HFFc6 (cell line): ENCODE measurements around the gene AFAP1. TPM values are rescaled to one million over a fixed set of nuclear protein-coding genes. Genes with fewer than 3 reads are reported as not detected.
A peak's percentile ranks its signal among the peaks of the same experiment; 100 is the strongest.

Experiments used
- DNase-seq: peaks from one replicate; pipeline ENCODE4 v3.0.0-alpha.2; 2018
- H3K27ac Mint-ChIP-seq: 2 replicates; pipeline ENCODE4 v1.8.0; 2020; ENCODE audit warnings: mild to moderate bottlenecking, mixed read lengths
- H3K27me3 Mint-ChIP-seq: 2 replicates; pipeline ENCODE4 v1.8.0; 2021; ENCODE audit warnings: mild to moderate bottlenecking, moderate library complexity, mixed read lengths; ENCODE audit not compliant: insufficient read depth
- H3K36me3 Mint-ChIP-seq: 2 replicates; pipeline ENCODE4 v1.8.0; 2021; ENCODE audit warnings: low read depth, mixed read lengths
- H3K4me1 Mint-ChIP-seq: 2 replicates; pipeline ENCODE4 v1.8.0; 2020; ENCODE audit warnings: low read depth, mixed read lengths
- H3K4me3 Mint-ChIP-seq: 2 replicates; pipeline ENCODE4 v1.8.0; 2020; ENCODE audit warnings: mild to moderate bottlenecking, moderate library complexity, mixed read lengths
- H3K9me3 Mint-ChIP-seq: 2 replicates; pipeline ENCODE4 v1.8.0; 2020; ENCODE audit warnings: mild to moderate bottlenecking, mixed read lengths
- long read RNA-seq: library from polyadenylated mRNA; unstranded; transcript quantifications from one replicate; pipeline ENCODE4 v2.0.0, GENCODE V29; 2019
- total RNA-seq, 6 experiments: library from RNA; stranded (reverse); fragmentation: NEBNext Ultra II Directional; extraction: Animal tissue kit (Norgen Biotek cat#: 25700); gene quantifications; 2 replicates in 1 of 6; 3 replicates in 5 of 6; pipeline ENCODE4 v1.2.3, GENCODE V29; 2021
- TF ChIP-seq, protein P1 (sequence below): fragments of 200-600 bp; sonication (generic); IDR thresholded peaks from 2 replicates; pipeline ENCODE4 v1.5.0; 2021; ENCODE audit warnings: antibody characterized with exemption, mild to moderate bottlenecking

The AFAP1 gene, protein sequence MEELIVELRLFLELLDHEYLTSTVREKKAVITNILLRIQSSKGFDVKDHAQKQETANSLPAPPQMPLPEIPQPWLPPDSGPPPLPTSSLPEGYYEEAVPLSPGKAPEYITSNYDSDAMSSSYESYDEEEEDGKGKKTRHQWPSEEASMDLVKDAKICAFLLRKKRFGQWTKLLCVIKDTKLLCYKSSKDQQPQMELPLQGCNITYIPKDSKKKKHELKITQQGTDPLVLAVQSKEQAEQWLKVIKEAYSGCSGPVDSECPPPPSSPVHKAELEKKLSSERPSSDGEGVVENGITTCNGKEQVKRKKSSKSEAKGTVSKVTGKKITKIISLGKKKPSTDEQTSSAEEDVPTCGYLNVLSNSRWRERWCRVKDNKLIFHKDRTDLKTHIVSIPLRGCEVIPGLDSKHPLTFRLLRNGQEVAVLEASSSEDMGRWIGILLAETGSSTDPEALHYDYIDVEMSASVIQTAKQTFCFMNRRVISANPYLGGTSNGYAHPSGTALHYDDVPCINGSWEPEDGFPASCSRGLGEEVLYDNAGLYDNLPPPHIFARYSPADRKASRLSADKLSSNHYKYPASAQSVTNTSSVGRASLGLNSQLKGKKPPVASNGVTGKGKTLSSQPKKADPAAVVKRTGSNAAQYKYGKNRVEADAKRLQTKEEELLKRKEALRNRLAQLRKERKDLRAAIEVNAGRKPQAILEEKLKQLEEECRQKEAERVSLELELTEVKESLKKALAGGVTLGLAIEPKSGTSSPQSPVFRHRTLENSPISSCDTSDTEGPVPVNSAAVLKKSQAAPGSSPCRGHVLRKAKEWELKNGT
- total RNA-seq, result 100 to 1,000 TPM in 5 of 6 experiments, 10 to 100 TPM in 1; 99.7 to 116 (median 107) TPM
- long read RNA-seq, full-length matches to known transcripts, result 27 of 66 reads
- long read RNA-seq, partial matches to known transcripts, result 7 of 66 reads
- long read RNA-seq, other reads (novel, unspliced or antisense), result 32 of 66 reads

DNA sequence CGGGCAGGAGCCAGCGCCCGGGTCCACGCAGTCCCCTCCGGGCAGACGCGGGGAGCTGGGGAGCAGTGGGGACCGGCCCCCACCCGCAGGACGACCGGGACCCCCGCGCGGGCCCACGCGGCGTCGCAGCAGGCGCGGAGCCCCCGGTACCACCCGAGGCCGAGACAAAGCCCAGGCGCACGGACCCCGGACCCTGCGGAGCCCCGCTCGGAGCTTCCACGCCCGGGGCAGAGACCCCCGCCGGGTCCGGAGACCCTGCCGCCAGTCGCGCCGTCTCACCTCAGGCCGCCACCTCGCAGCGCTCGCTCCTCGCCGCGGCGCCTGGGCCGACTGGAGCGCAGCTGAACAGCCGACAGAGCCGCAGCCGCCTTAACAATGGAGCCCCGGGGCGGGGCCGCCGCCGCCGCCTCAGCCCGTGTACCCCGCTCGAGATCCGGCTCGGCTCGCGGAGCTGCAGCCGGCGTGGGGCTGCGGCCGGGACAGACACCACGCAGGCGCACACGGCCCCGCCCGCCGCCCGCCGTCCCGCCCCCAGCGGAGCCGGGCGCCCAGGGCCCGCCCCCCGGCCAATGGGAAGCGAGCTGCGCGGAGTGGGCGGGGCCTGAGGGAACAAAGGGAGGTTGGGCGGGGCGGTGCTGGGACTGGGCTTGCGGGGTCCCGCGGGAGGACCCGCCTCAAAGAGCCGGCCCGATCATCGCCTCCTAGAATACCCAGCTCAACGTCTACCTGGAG, at the start of gene AFAP1:
AFAP1 (minus strand) TSS at position 485 of the 732 bp plus-strand sequence. CDS start 67,783 bp downstream, outside the sequence.
- H3K27ac Mint-ChIP-seq, result no peak within 1 kb of the TSS
- no peaks in the 10 kb centered on the region for H3K9me3 Mint-ChIP-seq
- peaks cover 22% of the 10 kb centered on the region for H3K36me3 Mint-ChIP-seq
- DNase-seq, result peak; percentile 74
- H3K4me1 Mint-ChIP-seq, result peaks cover 54% of the 10 kb centered on the region
- no peaks in the 10 kb centered on the region for H3K27me3 Mint-ChIP-seq
- H3K4me3 Mint-ChIP-seq, result peak within 1 kb of the TSS; percentile 99
- TF ChIP-seq, protein P1, sequence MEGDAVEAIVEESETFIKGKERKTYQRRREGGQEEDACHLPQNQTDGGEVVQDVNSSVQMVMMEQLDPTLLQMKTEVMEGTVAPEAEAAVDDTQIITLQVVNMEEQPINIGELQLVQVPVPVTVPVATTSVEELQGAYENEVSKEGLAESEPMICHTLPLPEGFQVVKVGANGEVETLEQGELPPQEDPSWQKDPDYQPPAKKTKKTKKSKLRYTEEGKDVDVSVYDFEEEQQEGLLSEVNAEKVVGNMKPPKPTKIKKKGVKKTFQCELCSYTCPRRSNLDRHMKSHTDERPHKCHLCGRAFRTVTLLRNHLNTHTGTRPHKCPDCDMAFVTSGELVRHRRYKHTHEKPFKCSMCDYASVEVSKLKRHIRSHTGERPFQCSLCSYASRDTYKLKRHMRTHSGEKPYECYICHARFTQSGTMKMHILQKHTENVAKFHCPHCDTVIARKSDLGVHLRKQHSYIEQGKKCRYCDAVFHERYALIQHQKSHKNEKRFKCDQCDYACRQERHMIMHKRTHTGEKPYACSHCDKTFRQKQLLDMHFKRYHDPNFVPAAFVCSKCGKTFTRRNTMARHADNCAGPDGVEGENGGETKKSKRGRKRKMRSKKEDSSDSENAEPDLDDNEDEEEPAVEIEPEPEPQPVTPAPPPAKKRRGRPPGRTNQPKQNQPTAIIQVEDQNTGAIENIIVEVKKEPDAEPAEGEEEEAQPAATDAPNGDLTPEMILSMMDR, result no peak

DNA sequence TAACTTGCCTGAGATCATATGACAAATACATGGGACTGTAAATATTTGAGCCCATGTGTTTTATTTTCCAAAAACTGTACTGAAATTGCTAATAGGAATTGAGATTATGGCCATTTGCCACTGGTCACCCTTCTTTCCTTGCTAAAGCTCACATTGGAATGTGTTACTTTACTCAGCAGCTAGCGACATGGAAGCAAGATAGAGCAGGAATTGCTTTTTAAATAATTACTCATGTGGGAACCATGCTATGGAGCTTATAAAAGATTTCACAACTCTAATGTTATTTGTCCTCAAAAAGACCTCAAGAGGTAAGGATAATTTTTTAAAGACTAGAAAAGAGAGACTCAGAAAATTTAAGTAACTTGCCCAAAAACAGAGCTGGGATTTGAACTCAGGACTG, 48.8 kb upstream of the AFAP1 start:
- Mint-ChIP-seq H3K27ac (peak overlapping the region; percentile 49), H3K4me3 (no peak overlapping the region), H3K27me3 (no peaks in the 10 kb centered on the region; the same call in none of the 2 replicates), H3K36me3 (peaks cover 5% of the 10 kb centered on the region; the same call in 1 of the 2 replicates), H3K9me3 (no peaks in the 10 kb centered on the region), H3K4me1 (peaks cover 28% of the 10 kb centered on the region)
- DNase-seq, result peak; percentile 79
- TF ChIP-seq, protein P1, result no peak

DNA sequence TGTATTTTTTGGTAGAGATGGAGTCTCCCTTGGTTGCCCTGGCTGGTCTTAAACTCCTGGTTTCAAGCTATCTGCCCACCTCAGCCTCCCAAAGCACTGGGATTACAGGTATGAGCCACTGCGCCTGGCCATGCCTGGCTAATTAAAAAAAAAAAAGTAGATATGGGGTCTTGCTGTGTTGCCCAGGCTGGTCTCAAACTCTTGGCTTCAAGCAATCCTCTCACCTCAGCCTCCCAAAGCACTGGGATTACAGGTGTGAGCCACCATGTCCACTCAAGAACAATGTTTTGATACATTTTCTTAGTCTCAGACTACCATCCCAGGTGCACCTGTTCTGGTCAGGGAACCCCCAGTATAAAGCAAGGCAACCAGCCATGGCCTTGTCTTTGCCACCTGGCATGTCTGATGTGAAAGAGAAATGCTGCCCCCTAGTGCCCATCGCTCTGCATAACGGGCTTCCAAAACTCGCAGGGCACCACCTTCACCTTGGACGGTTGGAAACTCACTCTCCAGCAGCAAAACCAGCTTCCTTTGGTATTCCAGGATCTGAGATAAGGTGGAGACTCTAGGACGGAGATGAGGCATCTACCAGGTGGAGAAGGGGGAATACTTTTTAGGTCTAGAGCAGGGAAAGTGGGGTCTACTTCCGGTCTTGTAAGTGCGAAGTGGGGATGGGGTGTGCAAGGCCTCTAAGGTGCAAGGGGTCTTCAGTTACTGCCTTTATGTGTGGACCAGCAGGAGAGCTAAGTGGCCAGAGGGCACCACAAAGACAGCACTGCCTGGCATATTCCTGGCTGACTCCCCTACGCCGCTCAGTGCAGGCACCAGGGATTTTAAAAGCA, 47.7 kb upstream of the AFAP1 start:
- peak; percentile 58 for DNase-seq

DNA sequence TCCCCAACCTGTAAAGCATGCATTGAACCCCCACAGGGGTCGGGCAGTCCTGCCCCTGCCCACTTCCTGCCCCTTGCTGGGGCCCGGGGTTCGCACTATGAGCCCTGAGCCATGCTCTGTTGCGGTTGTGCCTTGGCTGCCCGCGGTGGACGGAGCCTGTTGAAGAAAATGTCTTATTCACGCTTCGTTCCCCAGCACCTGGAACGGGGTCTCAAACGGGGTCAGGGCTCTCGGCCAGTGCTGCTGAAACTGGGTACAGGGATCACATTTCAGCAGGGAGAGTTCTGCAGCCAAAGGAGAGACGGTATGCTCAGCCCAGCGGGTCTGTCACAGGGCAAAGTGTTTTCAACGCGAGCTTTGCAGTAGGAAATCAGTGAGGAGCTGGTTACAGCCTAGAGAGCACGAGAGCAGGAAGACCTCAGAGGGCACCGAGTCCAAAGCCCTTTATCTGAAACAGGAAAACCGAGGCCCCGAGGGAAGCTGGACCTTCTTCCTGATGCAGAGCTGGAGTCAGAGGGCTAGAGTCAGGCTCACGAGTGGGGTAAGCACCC, 46.3 kb upstream of the AFAP1 start:
- Mint-ChIP-seq H3K4me1 (peaks cover 28% of the 10 kb centered on the region), H3K27me3 (no peaks in the 10 kb centered on the region; the same call in 1 of the 2 replicates), H3K9me3 (no peaks in the 10 kb centered on the region), H3K36me3 (peaks cover 5% of the 10 kb centered on the region; the same call in 1 of the 2 replicates), H3K27ac (no peak overlapping the region), H3K4me3 (no peak overlapping the region)
- TF ChIP-seq, protein P1, result no peak
- DNase-seq, result no peak

More for the DNA sequence above, 47.7 kb upstream of the AFAP1 start:
- Mint-ChIP-seq H3K27me3 (no peaks in the 10 kb centered on the region; the same call in none of the 2 replicates), H3K4me3 (no peak overlapping the region), H3K9me3 (no peaks in the 10 kb centered on the region), H3K27ac (peak overlapping the region; percentile 73; the same call in 1 of the 2 replicates), H3K36me3 (peaks cover 5% of the 10 kb centered on the region; the same call in 1 of the 2 replicates), H3K4me1 (peaks cover 28% of the 10 kb centered on the region)
- TF ChIP-seq, protein P1, result peak; percentile 97
